Measurements from ENCODE around the gene FASN.

DNA sequence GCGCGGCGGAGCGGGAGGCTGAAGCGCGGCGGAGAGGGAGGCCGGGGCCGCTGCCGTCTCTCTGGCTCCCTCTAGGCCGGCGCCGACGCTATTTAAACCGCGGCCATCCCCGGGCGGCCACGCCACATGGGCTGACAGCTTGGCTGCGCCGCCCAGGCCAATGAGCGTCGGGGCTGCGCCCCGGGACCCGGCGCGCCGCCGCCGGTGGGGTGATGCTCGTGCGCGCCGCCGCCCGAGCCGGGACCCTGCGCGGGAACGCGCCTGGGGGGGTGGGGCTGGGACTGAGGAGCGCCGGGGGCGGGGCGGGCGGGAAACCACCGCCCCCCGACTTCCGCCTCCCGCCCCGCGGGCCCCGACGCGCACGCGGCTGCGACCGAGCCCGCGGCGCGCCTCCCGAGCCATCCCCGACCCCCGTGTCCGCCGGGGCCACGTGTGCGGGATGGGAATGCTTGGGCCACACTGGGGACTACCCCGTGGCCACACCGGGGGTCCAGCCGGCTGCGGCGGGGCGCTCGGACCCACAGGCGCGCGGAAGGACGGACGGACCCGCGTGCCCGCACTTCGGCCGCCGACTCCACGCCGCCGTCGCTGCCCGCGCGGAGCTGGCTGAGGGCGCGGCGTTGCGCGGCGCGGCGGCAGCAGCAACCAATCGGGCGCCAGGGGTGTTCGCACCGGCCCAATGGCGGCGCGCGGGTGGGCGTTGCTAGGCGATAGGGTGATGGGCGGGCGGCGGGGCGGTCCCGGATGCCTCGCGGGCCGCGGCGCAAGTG lies at the start of gene FASN:
- no peak for TF ChIP-seq EZH2 (IDR thresholded peaks at IDR 0.05; ENCODE audit: borderline replicate concordance, insufficient read depth, low read length, poor library complexity, severe bottlenecking)
- TF ChIP-seq, protein P1, sequence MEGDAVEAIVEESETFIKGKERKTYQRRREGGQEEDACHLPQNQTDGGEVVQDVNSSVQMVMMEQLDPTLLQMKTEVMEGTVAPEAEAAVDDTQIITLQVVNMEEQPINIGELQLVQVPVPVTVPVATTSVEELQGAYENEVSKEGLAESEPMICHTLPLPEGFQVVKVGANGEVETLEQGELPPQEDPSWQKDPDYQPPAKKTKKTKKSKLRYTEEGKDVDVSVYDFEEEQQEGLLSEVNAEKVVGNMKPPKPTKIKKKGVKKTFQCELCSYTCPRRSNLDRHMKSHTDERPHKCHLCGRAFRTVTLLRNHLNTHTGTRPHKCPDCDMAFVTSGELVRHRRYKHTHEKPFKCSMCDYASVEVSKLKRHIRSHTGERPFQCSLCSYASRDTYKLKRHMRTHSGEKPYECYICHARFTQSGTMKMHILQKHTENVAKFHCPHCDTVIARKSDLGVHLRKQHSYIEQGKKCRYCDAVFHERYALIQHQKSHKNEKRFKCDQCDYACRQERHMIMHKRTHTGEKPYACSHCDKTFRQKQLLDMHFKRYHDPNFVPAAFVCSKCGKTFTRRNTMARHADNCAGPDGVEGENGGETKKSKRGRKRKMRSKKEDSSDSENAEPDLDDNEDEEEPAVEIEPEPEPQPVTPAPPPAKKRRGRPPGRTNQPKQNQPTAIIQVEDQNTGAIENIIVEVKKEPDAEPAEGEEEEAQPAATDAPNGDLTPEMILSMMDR (IDR thresholded peaks at IDR 0.05; ENCODE audit: poor library complexity, severe bottlenecking), result peak; percentile 71
